ENCODE data around the gene KCNK10. TPM values are rescaled to one million over a fixed set of nuclear protein-coding genes. Genes with fewer than 3 reads are reported as not detected.

The KCNK10 gene
- total RNA-seq, 1 experiment from 2014 or later, result 2.9 TPM

- BruUV-seq (replicated peaks), result no TSS peak
- ChIA-PET CTCF (interaction anchor here (1.1 to 1.3 kb wide), 2 partner anchors 21 to 154 kb away, joined by 4 to 9 read pairs; no protein-coding TSS in a partner anchor), POLR2A (no interaction called here)
- Mint-ChIP-seq H3K27ac (ENCODE audit: unreplicated experiment) (no peak overlapping the region), H3K36me3 (ENCODE audit: insufficient read depth, unreplicated experiment) (no peaks in the 10 kb centered on the region), H3K9me3 (ENCODE audit: unreplicated experiment) (no peaks in the 10 kb centered on the region), H3K4me3 (ENCODE audit: unreplicated experiment) (no peak overlapping the region), H3K27me3 (ENCODE audit: insufficient read depth, unreplicated experiment) (peaks cover 4% of the 10 kb centered on the region), H3K4me1 (ENCODE audit: low read depth, unreplicated experiment) (no peaks in the 10 kb centered on the region)
- Histone ChIP-seq H3K4me3 (ENCODE audit: low read depth, low read length) (no peak overlapping the region), H3K36me3 (ENCODE audit: control insufficient read depth, insufficient read depth, low read length) (no peaks in the 10 kb centered on the region), H3K4me1 (no peaks in the 10 kb centered on the region), H3K27me3 (replicated peaks; ENCODE audit: control insufficient read depth, insufficient read depth, low read length) (no peaks in the 10 kb centered on the region), H3K9me3 (0 out of 2 replicates have a peak, but pooled peaks cover 4% of the 10 kb centered on the region)
- TF ChIP-seq CTCF (IDR thresholded peaks at IDR 0.05; ENCODE audit: insufficient read depth in 1 of 2, low read depth in 1 of 2, low read length in 1 of 2, severe bottlenecking in 1 of 2, unreplicated experiment in 1 of 2), result no peak
- intact Hi-C loops (cut with micrococcal nuclease; ENCODE audit: unreplicated experiment), result loop anchor here (1.0 kb wide), 2 partner anchors 155 to 223 kb away; no protein-coding TSS in a partner anchor
- no peak for DNase-seq
Measured at GRCh38 chr14:88168025-88168424, 155.0 kb downstream of the KCNK10 start.

GRCh38 chr14:88166616-88167015, 156.5 kb downstream of the KCNK10 start:
- no peak for DNase-seq
- H3K4me1 Mint-ChIP-seq (ENCODE audit: low read depth, unreplicated experiment), result no peaks in the 10 kb centered on the region
- Histone ChIP-seq H3K9me3 (0 out of 2 replicates have a peak, but pooled peaks cover 4% of the 10 kb centered on the region), H3K27me3 (replicated peaks; ENCODE audit: control insufficient read depth, insufficient read depth, low read length) (no peaks in the 10 kb centered on the region), H3K36me3 (ENCODE audit: control insufficient read depth, insufficient read depth, low read length) (no peaks in the 10 kb centered on the region), H3K4me1 (no peaks in the 10 kb centered on the region), H3K4me3 (ENCODE audit: low read depth, low read length) (no peak overlapping the region)
- H3K4me3 Mint-ChIP-seq (ENCODE audit: unreplicated experiment), result no peak overlapping the region
- ChIA-PET CTCF (interaction anchor here (1.1 kb wide), 1 partner anchor 152 kb away, joined by 3 read pairs; no protein-coding TSS in a partner anchor), POLR2A (no interaction called here)
- H3K27me3 Mint-ChIP-seq (ENCODE audit: insufficient read depth, unreplicated experiment), result peaks cover 6% of the 10 kb centered on the region
- BruUV-seq (replicated peaks), result no TSS peak
- no peaks in the 10 kb centered on the region for H3K9me3 Mint-ChIP-seq (ENCODE audit: unreplicated experiment)
- H3K27ac Mint-ChIP-seq (ENCODE audit: unreplicated experiment), result no peak overlapping the region
- intact Hi-C loops (cut with micrococcal nuclease; ENCODE audit: unreplicated experiment), result no loop called here
- no peaks in the 10 kb centered on the region for H3K36me3 Mint-ChIP-seq (ENCODE audit: insufficient read depth, unreplicated experiment)
- no peak for TF ChIP-seq CTCF (IDR thresholded peaks at IDR 0.05; ENCODE audit: insufficient read depth in 1 of 2, low read depth in 1 of 2, low read length in 1 of 2, severe bottlenecking in 1 of 2, unreplicated experiment in 1 of 2)

- BruUV-seq (replicated peaks), result no TSS peak
- Mint-ChIP-seq H3K4me1 (ENCODE audit: low read depth, unreplicated experiment) (no peaks in the 10 kb centered on the region), H3K27me3 (ENCODE audit: insufficient read depth, unreplicated experiment) (peaks cover 8% of the 10 kb centered on the region), H3K4me3 (ENCODE audit: unreplicated experiment) (no peak overlapping the region), H3K36me3 (ENCODE audit: insufficient read depth, unreplicated experiment) (no peaks in the 10 kb centered on the region), H3K27ac (ENCODE audit: unreplicated experiment) (no peak overlapping the region), H3K9me3 (ENCODE audit: unreplicated experiment) (no peaks in the 10 kb centered on the region)
- Histone ChIP-seq H3K4me3 (ENCODE audit: low read depth, low read length) (no peak overlapping the region), H3K27me3 (replicated peaks; ENCODE audit: control insufficient read depth, insufficient read depth, low read length) (0 out of 2 replicates have a peak, but pooled peaks cover 1% of the 10 kb centered on the region), H3K9me3 (0 out of 2 replicates have a peak, but pooled peaks cover 4% of the 10 kb centered on the region), H3K4me1 (no peaks in the 10 kb centered on the region), H3K36me3 (ENCODE audit: control insufficient read depth, insufficient read depth, low read length) (no peaks in the 10 kb centered on the region)
- no peak for DNase-seq
- ChIA-PET POLR2A (no interaction called here), CTCF (no interaction called here)
- intact Hi-C loops (cut with micrococcal nuclease; ENCODE audit: unreplicated experiment), result no loop called here
- no peak for TF ChIP-seq CTCF (IDR thresholded peaks at IDR 0.05; ENCODE audit: insufficient read depth in 1 of 2, low read depth in 1 of 2, low read length in 1 of 2, severe bottlenecking in 1 of 2, unreplicated experiment in 1 of 2)
Measured at GRCh38 chr14:88164906-88165534, 158.0 kb downstream of the KCNK10 start.

Data from Caco-2 (cell line).